Liver (tissue), 3 donors: ENCODE results near the gene CTSG.

Source experiments
- FOXA1 ChIP-seq: IDR thresholded peaks from 2 replicates; pipeline ENCODE4 v1.6.1; 2016; ENCODE audit warnings: antibody characterized with exemption
- HNF4G ChIP-seq: IDR thresholded peaks from 2 replicates; pipeline ENCODE4 v1.6.1; 2016; ENCODE audit warnings: antibody characterized with exemption
- RAD21 ChIP-seq, 2 donors: IDR thresholded peaks; 2 replicates each; pipeline ENCODE4 v1.6.1; 2016; ENCODE audit warnings: antibody characterized with exemption in 2 of 2, mild to moderate bottlenecking in 2 of 2
- RXRA ChIP-seq, 2 donors: IDR thresholded peaks; 2 replicates each; pipeline ENCODE4 v1.6.1; 2017 to 2018; ENCODE audit warnings: antibody characterized with exemption in 2 of 2, mild to moderate bottlenecking in 1 of 2
- TAF1 ChIP-seq: conservative IDR thresholded peaks from 2 replicates; pipeline ENCODE4 v1.6.1; 2016; ENCODE audit warnings: antibody characterized with exemption, mild to moderate bottlenecking
- TF ChIP-seq, protein P1 (sequence below): IDR thresholded peaks from 2 replicates; pipeline ENCODE4 v1.6.1; 2016; ENCODE audit warnings: antibody characterized with exemption
- TF ChIP-seq, protein P2 (sequence below): IDR thresholded peaks from 2 replicates; pipeline ENCODE4 v1.6.1; 2016; ENCODE audit warnings: antibody characterized with exemption
- TF ChIP-seq, protein P3 (sequence below): fragments of 150-350 bp; IDR thresholded peaks from 2 replicates; pipeline ENCODE4 v1.5.1; 2017; ENCODE audit warnings: improper control_type of control experiment, low read depth, low read length; ENCODE audit not compliant: missing input control
- TF ChIP-seq, protein P4 (sequence below): IDR thresholded peaks from 2 replicates; pipeline ENCODE4 v1.6.1; 2016; ENCODE audit warnings: antibody characterized with exemption, mild to moderate bottlenecking
- TF ChIP-seq, protein P5 (sequence below): IDR thresholded peaks from 2 replicates; pipeline ENCODE4 v1.6.1; 2016; ENCODE audit warnings: antibody characterized with exemption
- donor health status: healthy.
- donor health status: healthy.

DNA sequence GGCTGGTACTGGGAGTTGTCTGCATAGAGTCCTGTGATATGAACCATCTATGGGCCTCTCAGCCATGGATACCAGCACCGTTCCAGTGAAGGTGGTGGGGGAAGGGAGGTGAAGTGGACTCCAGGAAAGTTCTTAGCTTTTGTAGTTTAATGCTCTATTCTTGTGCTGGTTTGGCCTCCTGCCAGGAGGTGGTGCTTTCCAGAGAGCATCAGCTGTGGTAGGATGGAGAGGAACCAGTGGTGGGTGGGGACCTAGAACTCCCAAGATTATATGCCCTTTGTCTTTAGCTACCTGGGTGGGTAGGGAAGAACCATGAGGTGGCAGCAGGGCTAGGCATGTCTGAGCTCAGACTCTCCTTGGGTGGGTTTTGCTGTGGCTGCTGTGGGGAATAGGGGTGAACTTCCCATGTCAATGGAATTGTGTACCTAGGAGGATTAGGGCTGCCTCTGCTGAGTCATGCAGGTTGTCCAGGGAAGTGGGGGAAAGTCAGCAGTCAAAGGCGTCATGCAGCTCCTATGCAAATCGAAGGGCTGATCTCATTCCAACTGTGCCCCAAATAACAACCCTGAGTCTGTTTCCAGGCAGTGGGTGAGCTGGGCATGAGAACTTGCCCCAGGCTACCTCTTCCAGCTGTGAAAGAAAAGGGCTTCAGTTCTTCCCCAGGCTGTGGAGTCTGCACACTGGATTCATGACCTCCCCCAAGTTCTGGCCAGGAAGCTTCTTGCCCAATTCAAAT lies 19.2 kb upstream of the CTSG start:
- TF ChIP-seq, protein P1, sequence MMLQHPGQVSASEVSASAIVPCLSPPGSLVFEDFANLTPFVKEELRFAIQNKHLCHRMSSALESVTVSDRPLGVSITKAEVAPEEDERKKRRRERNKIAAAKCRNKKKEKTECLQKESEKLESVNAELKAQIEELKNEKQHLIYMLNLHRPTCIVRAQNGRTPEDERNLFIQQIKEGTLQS, result no peak
- TF ChIP-seq, protein P2, sequence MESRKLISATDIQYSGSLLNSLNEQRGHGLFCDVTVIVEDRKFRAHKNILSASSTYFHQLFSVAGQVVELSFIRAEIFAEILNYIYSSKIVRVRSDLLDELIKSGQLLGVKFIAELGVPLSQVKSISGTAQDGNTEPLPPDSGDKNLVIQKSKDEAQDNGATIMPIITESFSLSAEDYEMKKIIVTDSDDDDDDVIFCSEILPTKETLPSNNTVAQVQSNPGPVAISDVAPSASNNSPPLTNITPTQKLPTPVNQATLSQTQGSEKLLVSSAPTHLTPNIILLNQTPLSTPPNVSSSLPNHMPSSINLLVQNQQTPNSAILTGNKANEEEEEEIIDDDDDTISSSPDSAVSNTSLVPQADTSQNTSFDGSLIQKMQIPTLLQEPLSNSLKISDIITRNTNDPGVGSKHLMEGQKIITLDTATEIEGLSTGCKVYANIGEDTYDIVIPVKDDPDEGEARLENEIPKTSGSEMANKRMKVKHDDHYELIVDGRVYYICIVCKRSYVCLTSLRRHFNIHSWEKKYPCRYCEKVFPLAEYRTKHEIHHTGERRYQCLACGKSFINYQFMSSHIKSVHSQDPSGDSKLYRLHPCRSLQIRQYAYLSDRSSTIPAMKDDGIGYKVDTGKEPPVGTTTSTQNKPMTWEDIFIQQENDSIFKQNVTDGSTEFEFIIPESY, result no peak
- no peak for TF ChIP-seq RAD21 (IDR thresholded peaks at IDR 0.05)
- TF ChIP-seq, protein P3, sequence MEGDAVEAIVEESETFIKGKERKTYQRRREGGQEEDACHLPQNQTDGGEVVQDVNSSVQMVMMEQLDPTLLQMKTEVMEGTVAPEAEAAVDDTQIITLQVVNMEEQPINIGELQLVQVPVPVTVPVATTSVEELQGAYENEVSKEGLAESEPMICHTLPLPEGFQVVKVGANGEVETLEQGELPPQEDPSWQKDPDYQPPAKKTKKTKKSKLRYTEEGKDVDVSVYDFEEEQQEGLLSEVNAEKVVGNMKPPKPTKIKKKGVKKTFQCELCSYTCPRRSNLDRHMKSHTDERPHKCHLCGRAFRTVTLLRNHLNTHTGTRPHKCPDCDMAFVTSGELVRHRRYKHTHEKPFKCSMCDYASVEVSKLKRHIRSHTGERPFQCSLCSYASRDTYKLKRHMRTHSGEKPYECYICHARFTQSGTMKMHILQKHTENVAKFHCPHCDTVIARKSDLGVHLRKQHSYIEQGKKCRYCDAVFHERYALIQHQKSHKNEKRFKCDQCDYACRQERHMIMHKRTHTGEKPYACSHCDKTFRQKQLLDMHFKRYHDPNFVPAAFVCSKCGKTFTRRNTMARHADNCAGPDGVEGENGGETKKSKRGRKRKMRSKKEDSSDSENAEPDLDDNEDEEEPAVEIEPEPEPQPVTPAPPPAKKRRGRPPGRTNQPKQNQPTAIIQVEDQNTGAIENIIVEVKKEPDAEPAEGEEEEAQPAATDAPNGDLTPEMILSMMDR, result no peak
- no peak for TF ChIP-seq FOXA1
- no peak for TF ChIP-seq TAF1
- TF ChIP-seq, protein P4, sequence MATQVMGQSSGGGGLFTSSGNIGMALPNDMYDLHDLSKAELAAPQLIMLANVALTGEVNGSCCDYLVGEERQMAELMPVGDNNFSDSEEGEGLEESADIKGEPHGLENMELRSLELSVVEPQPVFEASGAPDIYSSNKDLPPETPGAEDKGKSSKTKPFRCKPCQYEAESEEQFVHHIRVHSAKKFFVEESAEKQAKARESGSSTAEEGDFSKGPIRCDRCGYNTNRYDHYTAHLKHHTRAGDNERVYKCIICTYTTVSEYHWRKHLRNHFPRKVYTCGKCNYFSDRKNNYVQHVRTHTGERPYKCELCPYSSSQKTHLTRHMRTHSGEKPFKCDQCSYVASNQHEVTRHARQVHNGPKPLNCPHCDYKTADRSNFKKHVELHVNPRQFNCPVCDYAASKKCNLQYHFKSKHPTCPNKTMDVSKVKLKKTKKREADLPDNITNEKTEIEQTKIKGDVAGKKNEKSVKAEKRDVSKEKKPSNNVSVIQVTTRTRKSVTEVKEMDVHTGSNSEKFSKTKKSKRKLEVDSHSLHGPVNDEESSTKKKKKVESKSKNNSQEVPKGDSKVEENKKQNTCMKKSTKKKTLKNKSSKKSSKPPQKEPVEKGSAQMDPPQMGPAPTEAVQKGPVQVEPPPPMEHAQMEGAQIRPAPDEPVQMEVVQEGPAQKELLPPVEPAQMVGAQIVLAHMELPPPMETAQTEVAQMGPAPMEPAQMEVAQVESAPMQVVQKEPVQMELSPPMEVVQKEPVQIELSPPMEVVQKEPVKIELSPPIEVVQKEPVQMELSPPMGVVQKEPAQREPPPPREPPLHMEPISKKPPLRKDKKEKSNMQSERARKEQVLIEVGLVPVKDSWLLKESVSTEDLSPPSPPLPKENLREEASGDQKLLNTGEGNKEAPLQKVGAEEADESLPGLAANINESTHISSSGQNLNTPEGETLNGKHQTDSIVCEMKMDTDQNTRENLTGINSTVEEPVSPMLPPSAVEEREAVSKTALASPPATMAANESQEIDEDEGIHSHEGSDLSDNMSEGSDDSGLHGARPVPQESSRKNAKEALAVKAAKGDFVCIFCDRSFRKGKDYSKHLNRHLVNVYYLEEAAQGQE, result no peak
- no peak for TF ChIP-seq RXRA (IDR thresholded peaks at IDR 0.05)
- no peak for TF ChIP-seq HNF4G
- TF ChIP-seq, protein P5, sequence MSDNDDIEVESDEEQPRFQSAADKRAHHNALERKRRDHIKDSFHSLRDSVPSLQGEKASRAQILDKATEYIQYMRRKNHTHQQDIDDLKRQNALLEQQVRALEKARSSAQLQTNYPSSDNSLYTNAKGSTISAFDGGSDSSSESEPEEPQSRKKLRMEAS, result no peak
